Measurements from ENCODE around the gene ELAVL2. TPM values are rescaled to one million over a fixed set of nuclear protein-coding genes. Genes with fewer than 3 reads are reported as not detected.

The ELAVL2 gene
- total RNA-seq, 1 experiment from 2014 or later: 35.9 TPM

GRCh38 chr9:23821375-23822181, 4.5 kb downstream of the ELAVL2 start:
- peak; percentile 13 for ATAC-seq
- H3K4me3 Mint-ChIP-seq: peak overlapping the region; percentile 82
- peak; percentile 77 for TF ChIP-seq FOXP4 (CRISPR knock-in tag; IDR thresholded peaks at IDR 0.05)
- no peak; the same call in 1 of the 2 replicates for TF ChIP-seq MYBL2 (CRISPR knock-in tag; IDR thresholded peaks at IDR 0.05)
- TF ChIP-seq E2F5 (CRISPR knock-in tag; IDR thresholded peaks at IDR 0.05): peak; percentile 81
- TF ChIP-seq GTF2I (CRISPR knock-in tag; conservative IDR thresholded peaks at IDR 0.05): no peak
- TF ChIP-seq CBFB (CRISPR knock-in tag; IDR thresholded peaks at IDR 0.05; ENCODE audit: low read depth): peak; percentile 21; the same call in 1 of the 2 replicates
- TF ChIP-seq FOXP1 (CRISPR knock-in tag; IDR thresholded peaks at IDR 0.05; ENCODE audit: borderline replicate concordance): peak; percentile 92; the same call in 1 of the 2 replicates
- 0 out of 2 replicates have a peak, but pooled peaks have one; percentile 1 for TF ChIP-seq ZNF232 (CRISPR knock-in tag; IDR thresholded peaks at IDR 0.05)
- no peak for TF ChIP-seq ATF3 (CRISPR knock-in tag; conservative IDR thresholded peaks at IDR 0.05)
- TF ChIP-seq CREM (CRISPR knock-in tag; IDR thresholded peaks at IDR 0.05): peak; percentile 67; the same call in 1 of the 2 replicates
- no peak for TF ChIP-seq NR3C1 (CRISPR knock-in tag; conservative IDR thresholded peaks at IDR 0.05; ENCODE audit: low read depth)
- no peak for TF ChIP-seq GABPB1 (CRISPR knock-in tag; IDR thresholded peaks at IDR 0.05)
- TF ChIP-seq CTCF (IDR thresholded peaks at IDR 0.05): no peak
- no peak for TF ChIP-seq MLX (CRISPR knock-in tag; IDR thresholded peaks at IDR 0.05)
- TF ChIP-seq ZNF263 (CRISPR knock-in tag; IDR thresholded peaks at IDR 0.05; ENCODE audit: low read depth): no peak
- 0 out of 2 replicates have a peak, but pooled peaks have one; percentile 69 for TF ChIP-seq SP1 (CRISPR knock-in tag; conservative IDR thresholded peaks at IDR 0.05)
- no peak for TF ChIP-seq CDX4 (CRISPR knock-in tag; IDR thresholded peaks at IDR 0.05; ENCODE audit: borderline replicate concordance)
- peak; percentile 81; the same call in 1 of the 2 replicates for TF ChIP-seq ETV6 (CRISPR knock-in tag; IDR thresholded peaks at IDR 0.05)
- no peak for TF ChIP-seq ERG (CRISPR knock-in tag; IDR thresholded peaks at IDR 0.05)
- no peak for TF ChIP-seq USF2 (CRISPR knock-in tag; IDR thresholded peaks at IDR 0.05)
- no peak for TF ChIP-seq JUN (CRISPR knock-in tag; IDR thresholded peaks at IDR 0.05)
- TF ChIP-seq ESRRA (CRISPR knock-in tag; IDR thresholded peaks at IDR 0.05; ENCODE audit: borderline replicate concordance): 0 out of 2 replicates have a peak, but pooled peaks have one; percentile 21
- peak; percentile 83; the same call in 1 of the 2 replicates for TF ChIP-seq E2F4 (CRISPR knock-in tag; IDR thresholded peaks at IDR 0.05; ENCODE audit: borderline replicate concordance, low read depth)
- TF ChIP-seq TP53 (CRISPR knock-in tag; IDR thresholded peaks at IDR 0.05): peak; percentile 50; the same call in 1 of the 2 replicates
- no peak for TF ChIP-seq CREB1 (CRISPR knock-in tag; IDR thresholded peaks at IDR 0.05)
- peak; percentile 82 for TF ChIP-seq ZBTB43 (CRISPR knock-in tag; IDR thresholded peaks at IDR 0.05)

More at GRCh38 chr9:23821375-23822181, 4.5 kb downstream of the ELAVL2 start:
- Mint-ChIP-seq H3K27ac (0 out of 2 replicates have a peak overlapping the region, but pooled peaks have one; percentile 25), H3K4me1 (peaks cover 39% of the 10 kb centered on the region), H3K9me3 (no peaks in the 10 kb centered on the region), H3K36me3 (no peaks in the 10 kb centered on the region), H3K27me3 (ENCODE audit: low read depth) (no peaks in the 10 kb centered on the region)
- DNase-seq (ENCODE audit: low spot score): peak; percentile 78
- ChIA-PET CTCF (interaction anchor here (0.8 to 1.2 kb wide), 2 partner anchors 10 to 28 kb away, joined by 3 to 4 read pairs; no protein-coding TSS in a partner anchor), POLR2A (interaction anchor here (0.8 to 1.3 kb wide), 4 partner anchors 10 to 166 kb away, joined by 3 to 4 read pairs (median 3); no protein-coding TSS in a partner anchor)
